A549 (cell line): ENCODE measurements around the gene FRMD4A.

Experiments
- CBX2 ChIP-seq: fragments of 200-600 bp; sonication (generic); IDR thresholded peaks from 2 replicates; pipeline ENCODE4 v1.6.1; 2016; ENCODE audit warnings: low read depth, mild to moderate bottlenecking, borderline replicate concordance
- EP300 ChIP-seq, 2 experiments: fragments of >200 bp; sonication (Bioruptor Twin); formaldehyde crosslinking; IDR thresholded peaks; 2 replicates in 1 of 2; 3 replicates in 1 of 2; pipeline ENCODE4 v1.6.1; 2016 to 2017
- HOXA7 ChIP-seq: fragments of 250-450 bp; sonication (Bioruptor Pico); IDR thresholded peaks from 2 replicates; pipeline ENCODE4 v1.5.0; 2020; ENCODE audit warnings: mild to moderate bottlenecking, moderate library complexity
- MAFK ChIP-seq: fragments of 450-650 bp; IDR thresholded peaks from 2 replicates; pipeline ENCODE4 v1.6.1; 2014; ENCODE audit not compliant: partially characterized antibody
- MAZ ChIP-seq: fragments of 150-350 bp; IDR thresholded peaks from 2 replicates; pipeline ENCODE4 v1.6.1; 2014; ENCODE audit warnings: antibody characterized with exemption, low read depth, low read length, borderline replicate concordance
- NPAS2 ChIP-seq: fragments of 250-450 bp; sonication (Bioruptor Pico); IDR thresholded peaks from 2 replicates; pipeline ENCODE4 v1.8.0; 2022; ENCODE audit warnings: mild to moderate bottlenecking, moderate library complexity, borderline replicate concordance
- POLR2A ChIP-seq: IDR thresholded peaks from 2 replicates; pipeline ENCODE4 v1.6.1; 2012; ENCODE audit warnings: mild to moderate bottlenecking, low read length
- TF ChIP-seq, protein P1 (sequence below): fragments of 200-600 bp; sonication (generic); IDR thresholded peaks from 2 replicates; pipeline ENCODE4 v1.6.1; 2016; ENCODE audit warnings: antibody characterized with exemption, mild to moderate bottlenecking, moderate library complexity
- TF ChIP-seq, protein P2 (sequence below): fragments of 150-350 bp; IDR thresholded peaks from 2 replicates; pipeline ENCODE4 v1.6.1; 2014; ENCODE audit warnings: low read depth, mild to moderate bottlenecking, low read length
- TF ChIP-seq, protein P3 (sequence below): fragments of >200 bp; sonication (Bioruptor Twin); formaldehyde crosslinking; IDR thresholded peaks from 3 replicates; pipeline ENCODE4 v1.5.1; 2016

DNA sequence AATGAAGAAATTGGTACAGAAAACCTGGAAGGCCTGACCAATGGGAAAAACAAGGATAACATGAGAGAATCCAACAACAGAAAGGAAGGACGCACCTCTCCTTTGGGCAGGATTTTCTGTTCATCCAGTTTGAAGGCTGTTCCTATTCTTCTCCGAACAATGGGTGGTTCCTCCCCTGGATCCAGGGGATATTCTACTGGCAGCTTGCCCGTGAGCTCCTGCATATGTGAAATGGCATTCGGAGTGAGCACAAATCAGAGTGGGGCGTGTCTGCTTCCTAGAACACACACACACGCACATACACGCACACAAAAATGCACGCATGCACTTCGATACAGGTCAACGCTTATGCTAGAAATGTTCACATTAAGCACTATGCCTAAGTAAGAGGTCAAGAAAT, 660.4 kb downstream of the FRMD4A start:
- TF ChIP-seq MAZ (no peak), EP300 (IDR thresholded peaks at IDR 0.05) (no peak), MAFK (no peak), POLR2A (no peak), CBX2 (no peak), NPAS2 (CRISPR knock-in tag) (no peak), HOXA7 (no peak)
- TF ChIP-seq, protein P1, sequence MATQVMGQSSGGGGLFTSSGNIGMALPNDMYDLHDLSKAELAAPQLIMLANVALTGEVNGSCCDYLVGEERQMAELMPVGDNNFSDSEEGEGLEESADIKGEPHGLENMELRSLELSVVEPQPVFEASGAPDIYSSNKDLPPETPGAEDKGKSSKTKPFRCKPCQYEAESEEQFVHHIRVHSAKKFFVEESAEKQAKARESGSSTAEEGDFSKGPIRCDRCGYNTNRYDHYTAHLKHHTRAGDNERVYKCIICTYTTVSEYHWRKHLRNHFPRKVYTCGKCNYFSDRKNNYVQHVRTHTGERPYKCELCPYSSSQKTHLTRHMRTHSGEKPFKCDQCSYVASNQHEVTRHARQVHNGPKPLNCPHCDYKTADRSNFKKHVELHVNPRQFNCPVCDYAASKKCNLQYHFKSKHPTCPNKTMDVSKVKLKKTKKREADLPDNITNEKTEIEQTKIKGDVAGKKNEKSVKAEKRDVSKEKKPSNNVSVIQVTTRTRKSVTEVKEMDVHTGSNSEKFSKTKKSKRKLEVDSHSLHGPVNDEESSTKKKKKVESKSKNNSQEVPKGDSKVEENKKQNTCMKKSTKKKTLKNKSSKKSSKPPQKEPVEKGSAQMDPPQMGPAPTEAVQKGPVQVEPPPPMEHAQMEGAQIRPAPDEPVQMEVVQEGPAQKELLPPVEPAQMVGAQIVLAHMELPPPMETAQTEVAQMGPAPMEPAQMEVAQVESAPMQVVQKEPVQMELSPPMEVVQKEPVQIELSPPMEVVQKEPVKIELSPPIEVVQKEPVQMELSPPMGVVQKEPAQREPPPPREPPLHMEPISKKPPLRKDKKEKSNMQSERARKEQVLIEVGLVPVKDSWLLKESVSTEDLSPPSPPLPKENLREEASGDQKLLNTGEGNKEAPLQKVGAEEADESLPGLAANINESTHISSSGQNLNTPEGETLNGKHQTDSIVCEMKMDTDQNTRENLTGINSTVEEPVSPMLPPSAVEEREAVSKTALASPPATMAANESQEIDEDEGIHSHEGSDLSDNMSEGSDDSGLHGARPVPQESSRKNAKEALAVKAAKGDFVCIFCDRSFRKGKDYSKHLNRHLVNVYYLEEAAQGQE, result no peak
- TF ChIP-seq, protein P2, sequence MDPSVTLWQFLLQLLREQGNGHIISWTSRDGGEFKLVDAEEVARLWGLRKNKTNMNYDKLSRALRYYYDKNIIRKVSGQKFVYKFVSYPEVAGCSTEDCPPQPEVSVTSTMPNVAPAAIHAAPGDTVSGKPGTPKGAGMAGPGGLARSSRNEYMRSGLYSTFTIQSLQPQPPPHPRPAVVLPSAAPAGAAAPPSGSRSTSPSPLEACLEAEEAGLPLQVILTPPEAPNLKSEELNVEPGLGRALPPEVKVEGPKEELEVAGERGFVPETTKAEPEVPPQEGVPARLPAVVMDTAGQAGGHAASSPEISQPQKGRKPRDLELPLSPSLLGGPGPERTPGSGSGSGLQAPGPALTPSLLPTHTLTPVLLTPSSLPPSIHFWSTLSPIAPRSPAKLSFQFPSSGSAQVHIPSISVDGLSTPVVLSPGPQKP, result no peak
- TF ChIP-seq, protein P3, sequence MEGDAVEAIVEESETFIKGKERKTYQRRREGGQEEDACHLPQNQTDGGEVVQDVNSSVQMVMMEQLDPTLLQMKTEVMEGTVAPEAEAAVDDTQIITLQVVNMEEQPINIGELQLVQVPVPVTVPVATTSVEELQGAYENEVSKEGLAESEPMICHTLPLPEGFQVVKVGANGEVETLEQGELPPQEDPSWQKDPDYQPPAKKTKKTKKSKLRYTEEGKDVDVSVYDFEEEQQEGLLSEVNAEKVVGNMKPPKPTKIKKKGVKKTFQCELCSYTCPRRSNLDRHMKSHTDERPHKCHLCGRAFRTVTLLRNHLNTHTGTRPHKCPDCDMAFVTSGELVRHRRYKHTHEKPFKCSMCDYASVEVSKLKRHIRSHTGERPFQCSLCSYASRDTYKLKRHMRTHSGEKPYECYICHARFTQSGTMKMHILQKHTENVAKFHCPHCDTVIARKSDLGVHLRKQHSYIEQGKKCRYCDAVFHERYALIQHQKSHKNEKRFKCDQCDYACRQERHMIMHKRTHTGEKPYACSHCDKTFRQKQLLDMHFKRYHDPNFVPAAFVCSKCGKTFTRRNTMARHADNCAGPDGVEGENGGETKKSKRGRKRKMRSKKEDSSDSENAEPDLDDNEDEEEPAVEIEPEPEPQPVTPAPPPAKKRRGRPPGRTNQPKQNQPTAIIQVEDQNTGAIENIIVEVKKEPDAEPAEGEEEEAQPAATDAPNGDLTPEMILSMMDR, result no peak
